Lung (tissue), 16 donors: ENCODE measurements around the gene CEACAM3. TPM values are rescaled to one million over a fixed set of nuclear protein-coding genes. Genes with fewer than 3 reads are reported as not detected.
"Not testable (repeated sequence)": the region's sequence is repeated elsewhere in the genome, so short reads cannot be mapped to it uniquely, and the experiment has no call there.

Experiments
- ATAC-seq: fragments of 200-7000 bp; cut with Tn5 transposase; one replicate; pipeline ENCODE4 v1.9.1; 2020; ENCODE audit warnings: moderate number of reproducible peaks; ENCODE audit not compliant: insufficient read depth, low FRiP score
- DNase-seq, 3 donors: peaks; one replicate each; pipeline ENCODE4 v3.0.0-alpha.2; 2013 to 2017
- H3K27ac ChIP-seq, 2 donors: one replicate each; pipeline ENCODE4 v1.5.1; 2013; ENCODE audit warnings: mild to moderate bottlenecking in 2 of 2, moderate library complexity in 2 of 2, control low read depth in 1 of 2, inconsistent platforms in 1 of 2, low read depth in 1 of 2, low read length in 1 of 2
- H3K27me3 ChIP-seq, 3 donors: one replicate each; pipeline ENCODE4 v1.5.1; 2013; ENCODE audit warnings: low read length in 2 of 3; ENCODE audit not compliant: control insufficient read depth in 3 of 3, insufficient read depth in 3 of 3
- H3K36me3 ChIP-seq, 4 donors: one replicate each; pipeline ENCODE4 v1.5.1; 2013; ENCODE audit warnings: low read length in 4 of 4, mild to moderate bottlenecking in 1 of 4, moderate library complexity in 1 of 4; ENCODE audit not compliant: control insufficient read depth in 4 of 4, insufficient read depth in 4 of 4
- H3K4me1 ChIP-seq, 5 donors: one replicate each; pipeline ENCODE4 v1.5.1; 2013; ENCODE audit warnings: low read length in 5 of 5, mild to moderate bottlenecking in 2 of 5, moderate library complexity in 1 of 5; ENCODE audit not compliant: control insufficient read depth in 5 of 5, insufficient read depth in 5 of 5
- H3K4me3 ChIP-seq: one replicate; pipeline ENCODE4 v1.5.1; 2013; ENCODE audit warnings: mild to moderate bottlenecking, control low read depth, moderate library complexity
- H3K9ac ChIP-seq, 2 donors: one replicate each; pipeline ENCODE4 v1.5.1; 2013; ENCODE audit warnings: low read length in 2 of 2, control low read depth in 1 of 2; ENCODE audit not compliant: insufficient read depth in 1 of 2
- H3K9me3 ChIP-seq, 4 donors: one replicate each; pipeline ENCODE4 v1.5.1; 2013; ENCODE audit warnings: low read length in 3 of 4, mild to moderate bottlenecking in 1 of 4, moderate library complexity in 1 of 4; ENCODE audit not compliant: control insufficient read depth in 4 of 4, insufficient read depth in 3 of 4
- CTCF ChIP-seq: IDR thresholded peaks from 2 replicates; pipeline ENCODE4 v1.5.1; 2012; ENCODE audit warnings: mild to moderate bottlenecking; ENCODE audit errors: control extremely low read depth, extremely low read depth
- WGBS, 2 donors: extraction: QIAGEN DNeasy Blood & Tissue Kit; methylation state at CpG; one replicate each; pipeline ENCODE4 v1.1.7; 2013; 5-methylcytosine and 5-hydroxymethylcytosine counted together
- long read RNA-seq, 5 donors: transcript quantifications; one replicate each; lab custom pipeline, GENCODE V29; 2026
- polyA plus RNA-seq, 2 donors: library from polyadenylated mRNA; stranded (reverse); fragments of 200-250 nt; gene quantifications; one replicate each; pipeline ENCODE4 v1.2.1, GENCODE V29; 2013
- total RNA-seq, 2 donors: library from RNA; depleted of rRNA in 1 of 2; stranded (reverse); fragments of >200 nt in 1 of 2; gene quantifications; one replicate each; pipeline ENCODE4 v1.2.1, GENCODE V29; 2014 to 2021
- donor health status: control.
- donor health status: control.
- donor health status: Bipolar disorder and iron deficiency.
- donor health status: healthy.
- donor health status: DM: yes; HTN: yes; CAD: no.

CEACAM3 gene
- 1 to 10 TPM; 3.1 to 4.3 TPM for total RNA-seq
- polyA plus RNA-seq: 10 to 100 TPM in 1 of 2 donors, 1 to 10 TPM in 1; 1.2 to 21.9 TPM
- long read RNA-seq, donor 1: 0 reads
- long read RNA-seq, donor 2: 0 reads
- long read RNA-seq, donor 3, partial matches to known transcripts: 0 of 1 reads
- long read RNA-seq, donor 3, other reads (novel, unspliced or antisense): 0 of 1 reads
- long read RNA-seq, donor 4: 0 reads
- long read RNA-seq, donor 5: 0 reads

GRCh38 chr19:41796362-41796761 is at the start of gene CEACAM3:
TSS of gene CEACAM3 (plus strand) at chr19:41796587. CDS start at chr19:41796678, 91 bp downstream.
- DNase-seq (no peak), ATAC-seq (no peak)
- no peaks in the 10 kb centered on the region for H3K27me3 ChIP-seq
- H3K4me3 ChIP-seq: no peak within 1 kb of the TSS
- TF ChIP-seq CTCF: no peak
- no peaks in the 10 kb centered on the region for H3K36me3 ChIP-seq
- no peak within 1 kb of the TSS for H3K9ac ChIP-seq
- H3K9me3 ChIP-seq: no peaks in the 10 kb centered on the region
- H3K4me1 ChIP-seq: peaks cover 0 to 4% (median 0%) of the 10 kb centered on the region in 5 donors
- H3K27ac ChIP-seq: peak within 1 kb of the TSS in 1 of 2 donors; percentile 9

GRCh38 chr19:41746593-41747227 is 49.7 kb upstream of the CEACAM3 start:
- 17% methylated on average over 11 of the region's 11 CpGs for WGBS, 2 donors
- no peak overlapping the region for H3K27ac ChIP-seq
- peak; percentile 30 for ATAC-seq

GRCh38 chr19:41748012-41748411 is 48.4 kb upstream of the CEACAM3 start:
- Histone ChIP-seq H3K9me3 (no peaks in the 10 kb centered on the region), H3K27ac (no peak overlapping the region), H3K4me3 (no peak overlapping the region), H3K4me1 (no peaks in the 10 kb centered on the region), H3K27me3 (no peaks in the 10 kb centered on the region), H3K9ac (no peak overlapping the region), H3K36me3 (no peaks in the 10 kb centered on the region)
- DNase-seq (no peak), ATAC-seq (no peak)
- 69 to 81% methylated on average over 3 of the region's 3 CpGs for WGBS, 2 donors
- TF ChIP-seq CTCF: no peak

More at GRCh38 chr19:41746593-41747227, 49.7 kb upstream of the CEACAM3 start:
- Histone ChIP-seq H3K4me1 (no peaks in the 10 kb centered on the region), H3K9ac (no peak overlapping the region), H3K9me3 (no peaks in the 10 kb centered on the region), H3K36me3 (no peaks in the 10 kb centered on the region), H3K4me3 (no peak overlapping the region), H3K27me3 (no peaks in the 10 kb centered on the region)
- peak; percentile 38 for TF ChIP-seq CTCF
- peak; percentile 15 to 58 (median 38) for DNase-seq

GRCh38 chr19:41750248-41751134 is 45.9 kb upstream of the CEACAM3 start:
- not testable (repeated sequence) for H3K9ac ChIP-seq, H3K36me3 ChIP-seq, H3K9me3 ChIP-seq, H3K4me3 ChIP-seq, H3K4me1 ChIP-seq, H3K27me3 ChIP-seq
- ATAC-seq: peak; percentile 29
- peak; percentile 48 to 84 (median 53) for DNase-seq
- H3K27ac ChIP-seq: peak overlapping the region in 1 of 2 donors; percentile 82
- WGBS, 2 donors: 51 to 74% methylated on average over 7 to 9 of the region's 10 CpGs
